IMR-90 (cell line): ENCODE results near the gene THSD7B. TPM values are rescaled to one million over a fixed set of nuclear protein-coding genes. Genes with fewer than 3 reads are reported as not detected.

Experiments
- ATAC-seq: fragments of 200-7000 bp; cut with Tn5 transposase; 2 replicates; pipeline ENCODE4 v1.9.1; 2020; ENCODE audit warnings: low read depth, mild to moderate bottlenecking, moderate library complexity
- BruUV-seq: library from RNA; stranded (reverse); fragments of 400-500 nt; replicated peaks from 2 replicates; lab custom pipeline; 2021; lab: Mats Ljungman, UMichigan
- CTCF ChIA-PET: fragments of 300-600 bp; formaldehyde crosslinking; extraction: SDS; loops from one replicate; lab custom pipeline; 2021; ENCODE audit warnings: antibody characterized with exemption; lab: Yijun Ruan, JAX
- POLR2A ChIA-PET: fragments of 300-600 bp; sonication (Branson Sonifier 250); formaldehyde crosslinking; loops from one replicate; lab custom pipeline; 2022; ENCODE audit warnings: antibody characterized with exemption; ENCODE audit not compliant: unreplicated experiment; lab: Charles Lee
- DNase-seq: peaks from one replicate; pipeline ENCODE4 v3.0.0; 2013
- H2AFZ ChIP-seq: replicated peaks from 2 replicates; pipeline ENCODE3; 2013; ENCODE audit warnings: low read length, mild to moderate bottlenecking; ENCODE audit not compliant: poor library complexity
- H2AK5ac ChIP-seq: 2 replicates; pipeline ENCODE4 v1.6.1; 2013; ENCODE audit warnings: low read depth, low read length, inconsistent platforms
- H2AK9ac ChIP-seq: replicated peaks from 2 replicates; pipeline ENCODE3; 2013; ENCODE audit warnings: mild to moderate bottlenecking, low read depth, low read length, moderate library complexity; ENCODE audit not compliant: poor library complexity
- H2BK120ac ChIP-seq: 2 replicates; pipeline ENCODE4 v1.6.1; 2013; ENCODE audit warnings: low read depth, low read length, inconsistent platforms
- H2BK15ac ChIP-seq: 3 replicates; pipeline ENCODE4 v1.6.1; 2013; ENCODE audit warnings: low read depth, low read length, inconsistent platforms
- H2BK20ac ChIP-seq: 2 replicates; pipeline ENCODE4 v1.6.1; 2013; ENCODE audit warnings: low read depth, mild to moderate bottlenecking, inconsistent platforms, low read length, moderate library complexity
- H2BK5ac ChIP-seq: 2 replicates; pipeline ENCODE4 v1.6.1; 2013; ENCODE audit warnings: mild to moderate bottlenecking, low read depth, low read length, inconsistent platforms; ENCODE audit not compliant: poor library complexity, severe bottlenecking
- H3K14ac ChIP-seq: replicated peaks from 2 replicates; pipeline ENCODE4 v1.6.1; 2013; ENCODE audit warnings: low read depth, low read length, inconsistent platforms
- H3K18ac ChIP-seq: 2 replicates; pipeline ENCODE4 v1.6.1; 2013; ENCODE audit warnings: low read depth, low read length, control low read depth
- H3K23ac ChIP-seq: 2 replicates; pipeline ENCODE4 v1.6.1; 2013; ENCODE audit warnings: low read depth, low read length, inconsistent platforms
- H3K27ac ChIP-seq: 2 replicates; pipeline ENCODE4 v1.5.1; 2013; ENCODE audit warnings: mild to moderate bottlenecking, control low read depth, low read length; ENCODE audit not compliant: insufficient read depth
- H3K27me3 ChIP-seq: 2 replicates; pipeline ENCODE4 v1.6.1; 2013; ENCODE audit warnings: low read length; ENCODE audit not compliant: control insufficient read depth, insufficient read depth
- H3K36me3 ChIP-seq: 2 replicates; pipeline ENCODE4 v1.6.1; 2013; ENCODE audit warnings: low read length, mixed read lengths; ENCODE audit not compliant: control insufficient read depth, insufficient read depth
- H3K4ac ChIP-seq: 2 replicates; pipeline ENCODE4 v1.6.1; 2013; ENCODE audit warnings: low read depth, low read length, inconsistent platforms
- H3K4me1 ChIP-seq: 2 replicates; pipeline ENCODE4 v1.6.1; 2013; ENCODE audit warnings: low read length, mixed read lengths; ENCODE audit not compliant: control insufficient read depth, insufficient read depth
- H3K4me2 ChIP-seq: 2 replicates; pipeline ENCODE4 v1.6.1; 2013; ENCODE audit warnings: low read depth, mild to moderate bottlenecking, control low read depth, low read length, moderate library complexity
- H3K4me3 ChIP-seq: 2 replicates; pipeline ENCODE4 v1.5.1; 2013; ENCODE audit warnings: low read depth, mild to moderate bottlenecking, control low read depth, low read length, moderate library complexity; ENCODE audit not compliant: insufficient read depth
- H3K56ac ChIP-seq: 2 replicates; pipeline ENCODE4 v1.6.1; 2013; ENCODE audit warnings: low read length, inconsistent platforms; ENCODE audit not compliant: insufficient read depth; ENCODE audit errors: extremely low read depth
- H3K79me1 ChIP-seq, 2 experiments: 2 replicates each; pipeline ENCODE4 v1.6.1; 2013; ENCODE audit warnings: low read length in 2 of 2, inconsistent platforms in 1 of 2, low read depth in 1 of 2
- H3K9ac ChIP-seq: 2 replicates; pipeline ENCODE4 v1.6.1; 2013; ENCODE audit warnings: low read depth, low read length, control low read depth
- H3K9me1 ChIP-seq: 2 replicates; pipeline ENCODE4 v1.6.1; 2013; ENCODE audit warnings: low read length, inconsistent platforms; ENCODE audit not compliant: insufficient read depth
- H3K9me3 ChIP-seq: 2 replicates; pipeline ENCODE4 v1.6.1; 2013; ENCODE audit warnings: low read length; ENCODE audit not compliant: control insufficient read depth, insufficient read depth
- H4K20me1 ChIP-seq: 2 replicates; pipeline ENCODE4 v1.6.1; 2013; ENCODE audit warnings: low read length, inconsistent platforms; ENCODE audit not compliant: insufficient read depth
- H4K5ac ChIP-seq: 2 replicates; pipeline ENCODE4 v1.6.1; 2013; ENCODE audit warnings: mild to moderate bottlenecking, low read depth, low read length, control low read depth
- H4K8ac ChIP-seq, 2 experiments: 2 replicates each; pipeline ENCODE4 v1.6.1; 2013; ENCODE audit warnings: low read depth in 2 of 2, low read length in 2 of 2, control low read depth in 1 of 2, inconsistent platforms in 1 of 2
- H4K91ac ChIP-seq: 2 replicates; pipeline ENCODE4 v1.6.1; 2013; ENCODE audit warnings: low read depth, low read length, inconsistent platforms; ENCODE audit not compliant: insufficient read depth
- BHLHE40 ChIP-seq: fragments of 150-350 bp; IDR thresholded peaks from 2 replicates; pipeline ENCODE4 v1.6.1; 2016; ENCODE audit warnings: mild to moderate bottlenecking, low read depth, low read length
- CHD1 ChIP-seq: IDR thresholded peaks from 2 replicates; pipeline ENCODE4 v1.6.1; 2012; ENCODE audit warnings: low read depth, low read length, improper control_type of control experiment
- CTCF ChIP-seq: conservative IDR thresholded peaks from 2 replicates; pipeline ENCODE4 v1.5.1; 2012; ENCODE audit warnings: mild to moderate bottlenecking, low read depth, low read length, improper control_type of control experiment
- ELK1 ChIP-seq: fragments of 150-350 bp; IDR thresholded peaks from 2 replicates; pipeline ENCODE4 v1.6.1; 2016; ENCODE audit warnings: low read depth, mild to moderate bottlenecking, low read length, moderate library complexity, borderline replicate concordance
- FOS ChIP-seq: fragments of 150-350 bp; IDR thresholded peaks from 2 replicates; pipeline ENCODE4 v1.6.1; 2016; ENCODE audit warnings: low read depth, low read length
- MAFK ChIP-seq: IDR thresholded peaks from 2 replicates; pipeline ENCODE4 v1.6.1; 2012; ENCODE audit warnings: low read depth, low read length, improper control_type of control experiment
- MAZ ChIP-seq: IDR thresholded peaks from 2 replicates; pipeline ENCODE4 v1.6.1; 2012; ENCODE audit warnings: low read depth, mild to moderate bottlenecking, low read length, improper control_type of control experiment, moderate library complexity, borderline replicate concordance
- MXI1 ChIP-seq: IDR thresholded peaks from 2 replicates; pipeline ENCODE4 v1.6.1; 2012; ENCODE audit warnings: low read depth, mild to moderate bottlenecking, low read length, moderate library complexity, borderline replicate concordance
- NFE2L2 ChIP-seq: fragments of 150-350 bp; IDR thresholded peaks from 2 replicates; pipeline ENCODE4 v1.6.1; 2016; ENCODE audit warnings: low read depth, mild to moderate bottlenecking, low read length
- RAD21 ChIP-seq: IDR thresholded peaks from 2 replicates; pipeline ENCODE4 v1.6.1; 2012; ENCODE audit warnings: low read length, improper control_type of control experiment
- RCOR1 ChIP-seq: IDR thresholded peaks from 2 replicates; pipeline ENCODE4 v1.6.1; 2012; ENCODE audit warnings: mild to moderate bottlenecking, low read length, improper control_type of control experiment; ENCODE audit not compliant: insufficient replicate concordance
- SMC3 ChIP-seq: fragments of 150-350 bp; IDR thresholded peaks from 2 replicates; pipeline ENCODE4 v1.6.1; 2016; ENCODE audit warnings: low read depth, mild to moderate bottlenecking, antibody characterized with exemption, low read length, moderate library complexity
- dilution Hi-C: fragments of 300-500 bp; cut with HindIII; formaldehyde crosslinking; loops from one replicate; pipeline ENCODE4 v1.14.3; 2018; ENCODE audit warnings: low sequenced_read_pairs; ENCODE audit not compliant: unreplicated experiment
- in situ Hi-C: fragments of 300-500 bp; cut with MboI; formaldehyde crosslinking; loops from 3 replicates; pipeline ENCODE4 v1.14.3; 2019; ENCODE audit warnings: low sequenced_read_pairs, inconsistent platforms, mixed read lengths
- intact Hi-C: fragments of 100-400 bp; cut with micrococcal nuclease; formaldehyde crosslinking; loops from 2 replicates; pipeline ENCODE4 v1.10.0; 2022
- polyA plus RNA-seq, 3 experiments: library from polyadenylated mRNA; depleted of rRNA; stranded (reverse); fragments of >200 nt; gene quantifications; 2 replicates each; pipeline ENCODE4 v1.2.3, GENCODE V29; 2012; ENCODE audit warnings: low replicate concordance in 1 of 3
- total RNA-seq: library from RNA; depleted of rRNA; stranded (reverse); fragments of >200 nt; gene quantifications from 2 replicates; pipeline ENCODE4 v1.2.3, GENCODE V29; 2012

The THSD7B gene
- total and polyA plus RNA-seq, 2 of the 4 experiments (the other 2 are of a cell fraction), result not detected

- H2AFZ ChIP-seq, result no peak overlapping the region
- no peaks in the 10 kb centered on the region for H3K9me1 ChIP-seq
- no peak overlapping the region for H3K4me2 ChIP-seq
- BruUV-seq, result no TSS peak
- H3K9ac ChIP-seq, result no peak overlapping the region
- no peak overlapping the region for H4K5ac ChIP-seq
- H3K14ac ChIP-seq, result no peak overlapping the region
- intact Hi-C loops (no loop called here), in situ Hi-C loops (no loop called here), dilution Hi-C loops (no loop called here)
- H3K79me1 ChIP-seq, result no peaks in the 10 kb centered on the region
- ChIA-PET CTCF (no interaction called here), POLR2A (no interaction called here)
- TF ChIP-seq RCOR1 (no peak), FOS (no peak), BHLHE40 (no peak), RAD21 (no peak), SMC3 (no peak), CTCF (no peak), MXI1 (no peak), NFE2L2 (no peak), ELK1 (no peak), MAZ (no peak), CHD1 (no peak), MAFK (no peak)
- no peak overlapping the region for H2BK20ac ChIP-seq
- H3K9me3 ChIP-seq, result peaks cover 5% of the 10 kb centered on the region; the same call in 1 of the 2 replicates
- H3K36me3 ChIP-seq, result no peaks in the 10 kb centered on the region
- no peaks in the 10 kb centered on the region for H3K27me3 ChIP-seq
- no peak overlapping the region for H3K4me3 ChIP-seq
- no peak overlapping the region for H3K27ac ChIP-seq
- H4K20me1 ChIP-seq, result no peaks in the 10 kb centered on the region
- no peak overlapping the region for H2AK5ac ChIP-seq
- H2AK9ac ChIP-seq, result no peak overlapping the region
- no peak overlapping the region for H4K91ac ChIP-seq
- H3K18ac ChIP-seq, result no peak overlapping the region
- no peak overlapping the region for H3K56ac ChIP-seq
- H3K23ac ChIP-seq, result no peak overlapping the region
- ATAC-seq (no peak), DNase-seq (no peak)
- H2BK120ac ChIP-seq, result no peak overlapping the region
- H3K4ac ChIP-seq, result no peak overlapping the region
- H2BK5ac ChIP-seq, result no peak overlapping the region
- no peaks in the 10 kb centered on the region for H3K4me1 ChIP-seq
- no peak overlapping the region for H4K8ac ChIP-seq
- H2BK15ac ChIP-seq, result no peak overlapping the region
Observed at GRCh38 chr2:136798766-136799165, 33.4 kb downstream of the THSD7B start.
